Body of pancreas (tissue), 4 donors: ENCODE data around the gene COMMD3. TPM values are rescaled to one million over a fixed set of nuclear protein-coding genes. Genes with fewer than 3 reads are reported as not detected.
"Not testable (repeated sequence)": the region's sequence is repeated elsewhere in the genome, so short reads cannot be mapped to it uniquely, and the experiment has no call there.

Experiments used
- ATAC-seq: fragments of 150-250 bp; one replicate; pipeline ENCODE4 v1.9.1; 2016
- DNase-seq, 4 donors: peaks; one replicate each; pipeline ENCODE4 v3.0.0-alpha.2; 2019
- H3K27ac ChIP-seq, 4 donors: fragments of 200-600 bp; sonication (generic); 1 replicate in 3 of 4; 2 replicates in 1 of 4; pipeline versions ENCODE4 v1.5.1 to v1.6.1; 2016 to 2019; ENCODE audit warnings: mild to moderate bottlenecking in 1 of 4, mixed read lengths in 1 of 4, moderate library complexity in 1 of 4
- H3K27me3 ChIP-seq, 2 donors: fragments of 200-600 bp; sonication (generic); one replicate each; pipeline ENCODE4 v1.6.0; 2016; ENCODE audit warnings: mild to moderate bottlenecking in 1 of 2
- H3K36me3 ChIP-seq, 2 donors: fragments of 200-600 bp; sonication (generic); replicated peaks in 1 of 2; 2 replicates each; pipeline ENCODE4 v1.5.1; 2016; ENCODE audit warnings: low read depth in 2 of 2; ENCODE audit not compliant: insufficient read depth in 1 of 2
- H3K4me1 ChIP-seq: fragments of 200-600 bp; sonication (generic); one replicate; pipeline ENCODE4 v1.6.0; 2016
- H3K4me3 ChIP-seq, 2 donors: fragments of 200-600 bp; sonication (generic); 1 replicate in 1 of 2; 2 replicates in 1 of 2; pipeline ENCODE4 v1.5.1; 2016 to 2019
- H3K9me3 ChIP-seq, 3 donors: fragments of 200-600 bp; sonication (generic); 1 replicate in 2 of 3; 2 replicates in 1 of 3; pipeline ENCODE4 v1.5.1; 2016
- POLR2A ChIP-seq, 3 donors: fragments of 450-650 bp; IDR thresholded peaks; one replicate each; pipeline ENCODE4 v1.6.1; 2016; ENCODE audit warnings: antibody characterized with exemption in 3 of 3, mild to moderate bottlenecking in 2 of 3
- WGBS, 2 donors: methylation state at CpG; one replicate each; pipeline ENCODE4 v1.1.5; 2017; 5-methylcytosine and 5-hydroxymethylcytosine counted together
- intact Hi-C: fragments of 100-400 bp; cut with DNase I; formaldehyde crosslinking; loops from one replicate; pipeline ENCODE4 v1.15.1; 2023
- total RNA-seq, 2 donors: library from RNA; depleted of rRNA; stranded (reverse); fragments of >200 nt; gene quantifications; one replicate each; pipeline ENCODE4 v1.1.0, GENCODE V29; 2016
- TF ChIP-seq, protein P1 (sequence below), 7 experiments: fragments of 450-650 bp in 4 of 7; fragments of 200-600 bp in 3 of 7; sonication (generic) in 3 of 7; IDR thresholded peaks; one replicate each; pipeline ENCODE4 v1.5.1; 2016 to 2019; ENCODE audit warnings: antibody characterized with exemption in 7 of 7

Gene COMMD3
- total RNA-seq, 2 donors from 2014 or later, result 14.8 to 32.7 TPM

DNA sequence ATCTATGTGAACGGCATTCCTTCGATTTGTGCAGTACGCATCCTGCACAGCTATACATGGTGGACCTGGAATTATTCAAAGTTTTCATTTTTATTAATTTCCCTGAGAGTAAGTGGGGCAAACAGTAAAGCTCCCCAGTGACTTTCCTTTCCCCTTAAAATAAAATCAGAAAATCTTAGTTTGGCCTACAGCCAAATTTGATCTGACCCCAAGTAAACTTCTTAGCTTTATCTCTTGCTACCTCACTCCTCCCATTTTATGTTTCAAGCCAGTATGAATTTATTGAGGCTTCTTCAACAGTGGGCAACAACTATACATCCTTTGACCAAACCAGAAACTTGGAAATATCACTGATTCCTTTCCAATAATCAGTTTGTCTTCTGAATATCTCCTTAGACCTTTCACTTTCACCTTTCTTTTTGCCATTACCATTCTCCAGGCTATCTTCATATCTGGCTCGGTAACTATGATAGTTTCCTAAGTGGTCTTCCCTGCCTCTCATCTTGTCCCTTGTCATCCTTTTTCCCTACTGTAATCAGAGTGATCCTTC is 40.2 kb downstream of the COMMD3 start:
- DNase-seq, result no peak
- H3K27me3 ChIP-seq, result no peaks in the 10 kb centered on the region
- H3K27ac ChIP-seq, result no peak overlapping the region
- TF ChIP-seq POLR2A (IDR thresholded peaks at IDR 0.05), result no peak
- TF ChIP-seq, protein P1, sequence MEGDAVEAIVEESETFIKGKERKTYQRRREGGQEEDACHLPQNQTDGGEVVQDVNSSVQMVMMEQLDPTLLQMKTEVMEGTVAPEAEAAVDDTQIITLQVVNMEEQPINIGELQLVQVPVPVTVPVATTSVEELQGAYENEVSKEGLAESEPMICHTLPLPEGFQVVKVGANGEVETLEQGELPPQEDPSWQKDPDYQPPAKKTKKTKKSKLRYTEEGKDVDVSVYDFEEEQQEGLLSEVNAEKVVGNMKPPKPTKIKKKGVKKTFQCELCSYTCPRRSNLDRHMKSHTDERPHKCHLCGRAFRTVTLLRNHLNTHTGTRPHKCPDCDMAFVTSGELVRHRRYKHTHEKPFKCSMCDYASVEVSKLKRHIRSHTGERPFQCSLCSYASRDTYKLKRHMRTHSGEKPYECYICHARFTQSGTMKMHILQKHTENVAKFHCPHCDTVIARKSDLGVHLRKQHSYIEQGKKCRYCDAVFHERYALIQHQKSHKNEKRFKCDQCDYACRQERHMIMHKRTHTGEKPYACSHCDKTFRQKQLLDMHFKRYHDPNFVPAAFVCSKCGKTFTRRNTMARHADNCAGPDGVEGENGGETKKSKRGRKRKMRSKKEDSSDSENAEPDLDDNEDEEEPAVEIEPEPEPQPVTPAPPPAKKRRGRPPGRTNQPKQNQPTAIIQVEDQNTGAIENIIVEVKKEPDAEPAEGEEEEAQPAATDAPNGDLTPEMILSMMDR (IDR thresholded peaks at IDR 0.05), result no peak
- no peaks in the 10 kb centered on the region for H3K9me3 ChIP-seq
- H3K4me1 ChIP-seq, result no peaks in the 10 kb centered on the region
- intact Hi-C loops, result no loop called here
- no peak overlapping the region for H3K4me3 ChIP-seq
- WGBS, 2 donors, result 80 to 82% methylated on average over 4 of the region's 4 CpGs
- ATAC-seq, result no peak
- no peaks in the 10 kb centered on the region for H3K36me3 ChIP-seq

DNA sequence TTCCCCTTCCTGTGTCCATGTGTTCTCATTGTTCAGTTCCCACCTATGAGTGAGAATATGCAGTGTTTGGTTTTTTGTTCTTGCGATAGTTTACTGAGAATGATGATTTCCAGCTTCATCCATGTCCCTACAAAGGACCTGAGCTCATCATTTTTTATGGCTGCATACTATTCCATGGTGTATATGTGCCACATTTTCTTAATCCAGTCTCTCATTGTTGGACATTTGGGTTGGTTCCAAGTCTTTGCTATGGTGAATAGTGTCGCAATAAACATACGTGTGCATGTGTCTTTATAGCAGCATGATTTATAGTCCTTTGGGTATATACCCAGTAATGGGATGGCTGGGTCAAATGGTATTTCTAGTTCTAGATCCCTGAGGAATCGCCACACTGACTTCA is 41.6 kb downstream of the COMMD3 start:
- intact Hi-C loops, H3K36me3 ChIP-seq, H3K4me1 ChIP-seq, H3K27me3 ChIP-seq, ATAC-seq, H3K27ac ChIP-seq, DNase-seq, H3K9me3 ChIP-seq, H3K4me3 ChIP-seq: not testable (repeated sequence)
- 81 to 85% methylated on average over 3 to 4 of the region's 4 CpGs for WGBS, 2 donors

DNA sequence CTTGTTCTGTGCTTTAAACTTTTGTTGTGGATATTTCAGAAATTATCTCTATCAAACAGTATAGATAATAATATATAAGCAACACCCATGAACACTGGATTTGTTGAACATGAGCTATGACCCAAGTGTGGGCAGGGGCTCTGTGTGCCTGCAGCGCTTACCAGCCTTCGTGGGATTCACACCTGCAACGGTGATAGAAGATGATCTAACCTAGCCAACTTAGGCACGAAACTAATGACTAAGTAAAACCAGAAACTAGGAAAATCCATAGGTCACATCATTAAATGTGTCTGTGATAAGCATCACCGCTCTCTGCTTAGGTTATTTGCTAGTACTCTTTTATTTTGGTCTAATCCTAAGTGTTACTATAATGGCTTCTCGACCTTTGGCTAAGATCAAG is 47.1 kb downstream of the COMMD3 start:
- Histone ChIP-seq H3K4me1 (no peaks in the 10 kb centered on the region), H3K27ac (no peak overlapping the region), H3K9me3 (no peaks in the 10 kb centered on the region), H3K27me3 (no peaks in the 10 kb centered on the region), H3K36me3 (no peaks in the 10 kb centered on the region), H3K4me3 (no peak overlapping the region)
- ATAC-seq (no peak), DNase-seq (no peak)
- no peak for TF ChIP-seq POLR2A (IDR thresholded peaks at IDR 0.05)
- TF ChIP-seq, protein P1 (IDR thresholded peaks at IDR 0.05), result no peak
- intact Hi-C loops, result no loop called here
- WGBS, 2 donors, result 89 to 97% methylated on average over 6 of the region's 6 CpGs

DNA sequence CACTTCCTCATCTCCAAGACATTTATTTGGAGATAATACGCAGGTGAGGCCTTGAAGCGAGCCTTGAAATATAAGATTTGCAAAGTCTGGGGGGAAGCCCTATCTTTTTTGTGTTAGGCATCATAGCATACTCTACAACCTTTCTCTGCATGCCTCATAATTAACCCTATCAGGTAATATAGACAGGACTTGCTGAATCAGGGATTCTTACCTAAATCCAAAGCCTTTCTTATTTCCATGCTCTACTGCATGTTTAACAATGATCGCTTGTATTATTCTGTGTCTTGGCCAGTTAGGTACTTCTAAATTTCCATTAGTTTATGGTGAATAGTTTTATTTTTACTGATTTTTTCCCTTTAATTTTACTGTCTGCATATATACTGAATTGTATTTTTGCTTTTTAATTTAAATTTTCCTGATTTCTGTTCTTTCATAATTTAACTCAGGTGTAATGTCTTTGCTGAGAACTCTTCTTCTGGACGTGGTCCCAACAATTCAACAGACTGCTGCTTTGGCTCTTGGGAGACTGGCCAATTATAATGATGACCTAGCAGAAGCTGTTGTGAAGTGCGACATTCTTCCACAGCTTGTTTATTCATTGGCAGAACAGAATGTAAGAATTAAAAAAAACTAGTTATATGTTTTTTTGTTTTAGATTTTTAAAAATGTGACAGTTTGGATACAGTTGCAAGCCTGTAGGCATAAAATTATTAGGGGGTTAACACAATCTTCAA is 48.4 kb downstream of the COMMD3 start:
- ATAC-seq (no peak), DNase-seq (no peak)
- H3K27me3 ChIP-seq, result no peaks in the 10 kb centered on the region
- H3K9me3 ChIP-seq, result no peaks in the 10 kb centered on the region
- 89 to 90% methylated on average over 5 of the region's 5 CpGs for WGBS, 2 donors
- TF ChIP-seq POLR2A (IDR thresholded peaks at IDR 0.05), result no peak
- TF ChIP-seq, protein P1 (IDR thresholded peaks at IDR 0.05), result no peak
- no peaks in the 10 kb centered on the region for H3K36me3 ChIP-seq
- intact Hi-C loops, result no loop called here
- H3K27ac ChIP-seq, result no peak overlapping the region
- H3K4me3 ChIP-seq, result no peak overlapping the region
- H3K4me1 ChIP-seq, result no peaks in the 10 kb centered on the region

DNA sequence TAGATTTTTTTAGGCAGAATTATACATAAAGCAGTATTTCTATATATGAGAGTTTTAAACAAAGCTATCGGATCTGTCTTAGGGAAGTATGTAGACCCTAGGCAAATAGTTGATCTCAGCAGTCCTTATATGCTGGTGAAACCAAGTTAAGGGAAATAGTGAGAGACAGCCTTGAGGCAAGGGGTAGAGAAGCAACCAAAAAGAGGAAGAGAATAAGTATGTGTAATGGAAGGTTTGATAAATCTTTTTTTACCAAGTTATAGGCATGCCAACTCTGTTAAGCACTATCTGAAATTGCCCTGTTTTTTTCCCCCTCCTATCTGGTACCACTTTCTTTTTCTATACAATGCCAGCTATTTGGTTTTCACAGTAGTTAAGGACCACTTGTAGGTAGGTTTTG is 49.0 kb downstream of the COMMD3 start:
- Histone ChIP-seq H3K9me3 (no peaks in the 10 kb centered on the region), H3K36me3 (no peaks in the 10 kb centered on the region), H3K4me3 (no peak overlapping the region), H3K27ac (no peak overlapping the region), H3K27me3 (no peaks in the 10 kb centered on the region), H3K4me1 (no peaks in the 10 kb centered on the region)
- TF ChIP-seq, protein P1 (IDR thresholded peaks at IDR 0.05), result no peak
- TF ChIP-seq POLR2A (IDR thresholded peaks at IDR 0.05), result no peak
- intact Hi-C loops, result no loop called here
- DNase-seq, result no peak
- WGBS, 2 donors, result 79 to 93% methylated on average over 1 of the region's 1 CpG
- no peak for ATAC-seq
